Measurements from ENCODE around the gene BMPR1B. TPM values are rescaled to one million over a fixed set of nuclear protein-coding genes. Genes with fewer than 3 reads are reported as not detected.
"Not testable (repeated sequence)": the region's sequence is repeated elsewhere in the genome, so short reads cannot be mapped to it uniquely, and the experiment has no call there.

Gene BMPR1B
- total RNA-seq, 1 donor = under 0.01 TPM

DNA sequence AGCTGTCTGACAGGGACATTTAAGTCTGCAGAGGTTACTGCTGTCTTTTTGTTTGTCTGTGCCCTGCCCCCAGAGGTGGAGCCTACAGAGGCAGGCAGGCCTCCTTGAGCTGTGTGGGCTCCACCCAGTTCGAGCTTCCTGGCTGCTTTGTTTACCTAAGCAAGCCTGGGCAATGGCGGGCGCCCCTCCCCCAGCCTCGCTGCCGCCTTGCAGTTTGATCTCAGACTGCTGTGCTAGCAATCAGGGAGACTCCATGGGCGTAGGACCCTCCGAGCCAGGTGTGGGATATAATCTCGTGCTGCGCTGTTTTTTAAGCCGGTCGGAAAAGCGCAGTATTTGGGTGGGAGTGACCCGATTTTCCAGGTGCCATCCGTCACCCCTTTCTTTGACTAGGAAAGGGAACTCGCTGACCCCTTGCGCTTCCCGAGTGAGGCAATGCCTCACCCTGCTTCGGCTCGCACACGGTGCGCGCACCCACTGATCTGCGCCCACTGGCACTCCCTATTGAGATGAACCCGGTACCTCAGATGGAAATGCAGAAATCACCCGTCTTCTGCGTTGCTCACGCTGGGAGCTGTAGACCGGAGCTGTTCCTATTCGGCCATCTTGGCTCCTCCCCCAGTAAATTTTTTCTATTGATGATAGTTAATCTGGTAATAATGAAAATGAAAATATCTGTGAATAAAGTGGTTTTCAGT is 83.6 kb downstream of the BMPR1B start:
- not testable (repeated sequence) for H3K4me1 ChIP-seq (ENCODE audit: insufficient read depth, low read length); H3K9me3 ChIP-seq (ENCODE audit: low read depth, low read length); H3K27me3 ChIP-seq (ENCODE audit: insufficient read depth, low read length); H3K4me3 ChIP-seq (ENCODE audit: low read length)

GRCh38 chr4:94841864-94842221 is 84.1 kb downstream of the BMPR1B start:
- Histone ChIP-seq H3K4me1 (ENCODE audit: insufficient read depth, low read length) (no peaks in the 10 kb centered on the region), H3K27me3 (ENCODE audit: insufficient read depth, low read length) (no peaks in the 10 kb centered on the region), H3K9me3 (ENCODE audit: low read depth, low read length) (no peaks in the 10 kb centered on the region), H3K4me3 (ENCODE audit: low read length) (no peak overlapping the region)

DNA sequence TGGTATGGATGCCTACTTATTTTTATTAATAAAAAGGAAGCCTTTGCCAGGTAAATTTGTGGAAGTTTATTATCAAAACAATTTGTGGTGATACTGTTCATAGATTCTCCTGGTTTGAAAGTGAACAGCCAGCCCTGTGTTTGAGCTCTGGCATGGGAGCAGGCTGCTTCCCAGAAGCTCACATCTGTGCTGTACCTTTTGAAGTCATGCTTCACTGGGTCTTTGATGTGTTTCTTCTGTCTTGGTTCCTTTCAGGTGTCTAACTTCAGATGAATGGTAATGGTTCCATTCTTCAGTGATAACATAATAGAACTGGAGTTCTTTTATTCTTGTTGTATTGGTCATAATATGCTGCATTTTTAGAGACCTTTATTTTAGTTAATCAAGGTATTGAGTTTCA is 85.5 kb downstream of the BMPR1B start:
- H3K27me3 ChIP-seq (ENCODE audit: insufficient read depth, low read length) = no peaks in the 10 kb centered on the region
- no peaks in the 10 kb centered on the region for H3K9me3 ChIP-seq (ENCODE audit: low read depth, low read length)
- no peak overlapping the region for H3K4me3 ChIP-seq (ENCODE audit: low read length)
- H3K4me1 ChIP-seq (ENCODE audit: insufficient read depth, low read length) = no peaks in the 10 kb centered on the region

- Histone ChIP-seq H3K9me3 (ENCODE audit: low read depth, low read length) (no peaks in the 10 kb centered on the region), H3K27me3 (ENCODE audit: insufficient read depth, low read length) (no peaks in the 10 kb centered on the region), H3K4me3 (ENCODE audit: low read length) (no peak overlapping the region), H3K4me1 (ENCODE audit: insufficient read depth, low read length) (no peaks in the 10 kb centered on the region)
Observed at GRCh38 chr4:94848326-94848725, 90.6 kb downstream of the BMPR1B start.

DNA sequence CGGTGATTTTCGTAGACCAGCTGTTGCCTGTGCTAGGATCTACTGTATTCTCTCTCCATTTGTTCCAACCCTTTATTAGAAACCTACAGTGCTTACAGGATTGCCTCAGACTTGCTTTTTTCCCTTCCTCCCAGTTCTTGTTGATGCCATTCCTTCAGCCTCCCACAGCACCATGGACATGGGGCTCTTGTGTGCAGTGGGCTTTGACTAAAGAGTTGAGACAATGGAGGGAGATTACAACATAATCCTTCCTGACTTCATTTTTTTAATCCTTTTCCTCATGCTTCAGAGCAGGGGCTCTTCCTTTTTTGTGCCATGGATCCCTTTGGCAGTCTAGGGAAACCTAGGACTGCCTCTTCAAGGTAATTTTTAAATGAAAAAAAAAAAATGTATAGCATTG is 92.1 kb downstream of the BMPR1B start:
- H3K27me3 ChIP-seq (ENCODE audit: insufficient read depth, low read length) = no peaks in the 10 kb centered on the region
- no peaks in the 10 kb centered on the region for H3K4me1 ChIP-seq (ENCODE audit: insufficient read depth, low read length)
- no peaks in the 10 kb centered on the region for H3K9me3 ChIP-seq (ENCODE audit: low read depth, low read length)
- H3K4me3 ChIP-seq (ENCODE audit: low read length) = no peak overlapping the region

- H3K4me3 ChIP-seq (ENCODE audit: low read length) = no peak overlapping the region
- H3K27me3 ChIP-seq (ENCODE audit: insufficient read depth, low read length) = no peaks in the 10 kb centered on the region
- H3K9me3 ChIP-seq (ENCODE audit: low read depth, low read length) = no peaks in the 10 kb centered on the region
- no peaks in the 10 kb centered on the region for H3K4me1 ChIP-seq (ENCODE audit: insufficient read depth, low read length)
Observed at GRCh38 chr4:94852616-94853015, 94.9 kb downstream of the BMPR1B start.

DNA sequence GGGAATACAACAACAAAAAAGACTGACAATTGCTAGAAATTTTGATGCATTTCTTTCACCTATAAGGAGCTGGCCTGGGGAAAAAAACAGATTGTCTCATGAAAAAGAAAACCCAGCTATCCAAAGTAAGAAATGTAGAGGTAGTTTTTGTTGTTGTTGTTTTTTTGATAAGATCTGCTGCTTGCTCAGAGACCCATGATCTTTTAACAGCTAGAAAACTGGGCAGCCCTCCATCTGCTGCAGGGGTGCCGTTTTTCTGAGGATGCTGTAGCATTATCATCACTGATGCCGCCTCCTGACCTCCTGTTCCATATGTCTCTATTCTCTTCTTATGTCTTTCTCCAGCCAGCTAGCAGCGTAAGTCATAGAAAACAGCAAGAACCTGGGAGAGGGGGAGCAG is 98.3 kb downstream of the BMPR1B start:
- no peak overlapping the region for H3K4me3 ChIP-seq (ENCODE audit: low read length)
- H3K27me3 ChIP-seq (ENCODE audit: insufficient read depth, low read length) = no peaks in the 10 kb centered on the region
- H3K9me3 ChIP-seq (ENCODE audit: low read depth, low read length) = no peaks in the 10 kb centered on the region
- no peaks in the 10 kb centered on the region for H3K4me1 ChIP-seq (ENCODE audit: insufficient read depth, low read length)

GRCh38 chr4:94870146-94870545 is 112.4 kb downstream of the BMPR1B start:
- Histone ChIP-seq H3K9me3 (ENCODE audit: low read depth, low read length) (no peaks in the 10 kb centered on the region), H3K4me1 (ENCODE audit: insufficient read depth, low read length) (no peaks in the 10 kb centered on the region), H3K27me3 (ENCODE audit: insufficient read depth, low read length) (no peaks in the 10 kb centered on the region), H3K4me3 (ENCODE audit: low read length) (no peak overlapping the region)

GRCh38 chr4:94871644-94872305 is 114.0 kb downstream of the BMPR1B start:
- Histone ChIP-seq H3K4me3 (ENCODE audit: low read length) (no peak overlapping the region), H3K9me3 (ENCODE audit: low read depth, low read length) (no peaks in the 10 kb centered on the region), H3K4me1 (ENCODE audit: insufficient read depth, low read length) (no peaks in the 10 kb centered on the region), H3K27me3 (ENCODE audit: insufficient read depth, low read length) (no peaks in the 10 kb centered on the region)

DNA sequence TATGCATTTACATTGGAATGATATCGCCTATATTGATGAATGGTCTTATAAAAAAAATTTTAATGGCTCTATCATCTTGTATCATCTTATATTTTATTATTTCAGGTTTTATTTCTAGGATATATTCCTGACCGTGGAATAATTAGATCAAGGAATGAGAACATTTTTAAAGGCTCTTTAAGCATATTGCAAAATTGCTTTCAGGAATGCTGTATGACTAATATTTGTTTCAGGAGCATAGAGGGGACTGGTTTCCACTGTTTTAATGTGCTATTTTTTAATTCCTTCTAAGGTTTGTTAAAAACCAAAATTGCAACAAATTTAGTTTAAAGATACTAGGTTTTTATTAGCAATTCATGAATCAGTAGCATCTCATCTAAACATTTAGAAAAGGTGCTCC is 120.2 kb downstream of the BMPR1B start:
- no peaks in the 10 kb centered on the region for H3K9me3 ChIP-seq (ENCODE audit: low read depth, low read length)
- H3K4me3 ChIP-seq (ENCODE audit: low read length) = no peak overlapping the region
- H3K27me3 ChIP-seq (ENCODE audit: insufficient read depth, low read length) = no peaks in the 10 kb centered on the region
- H3K4me1 ChIP-seq (ENCODE audit: insufficient read depth, low read length) = no peaks in the 10 kb centered on the region

GRCh38 chr4:94880956-94881355 is 123.2 kb downstream of the BMPR1B start:
- H3K9me3 ChIP-seq (ENCODE audit: low read depth, low read length) = no peaks in the 10 kb centered on the region
- no peaks in the 10 kb centered on the region for H3K4me1 ChIP-seq (ENCODE audit: insufficient read depth, low read length)

DNA sequence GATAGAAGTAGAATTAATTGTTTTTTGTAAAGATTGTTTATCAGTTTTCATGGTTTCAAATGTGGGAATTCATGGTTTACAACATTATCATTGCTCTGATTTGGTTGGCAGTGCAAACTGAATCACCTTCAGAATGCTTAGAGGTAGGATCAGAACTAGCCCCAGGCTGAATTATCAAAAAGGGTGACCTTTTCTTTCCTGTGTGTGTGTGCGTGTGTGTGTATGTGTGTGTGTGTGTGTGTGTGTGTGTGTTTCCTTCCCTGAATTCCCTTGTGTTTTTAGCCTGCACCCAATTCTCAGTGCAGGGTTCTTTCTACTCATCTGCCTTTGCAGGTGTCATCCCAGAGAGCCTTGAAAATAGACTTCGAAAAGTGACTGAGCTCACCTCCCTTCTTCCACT is 125.0 kb downstream of the BMPR1B start:
- no peaks in the 10 kb centered on the region for H3K9me3 ChIP-seq (ENCODE audit: low read depth, low read length)

More at GRCh38 chr4:94880956-94881355, 123.2 kb downstream of the BMPR1B start:
- no peak overlapping the region for H3K4me3 ChIP-seq (ENCODE audit: low read length)
- no peaks in the 10 kb centered on the region for H3K27me3 ChIP-seq (ENCODE audit: insufficient read depth, low read length)

DNA sequence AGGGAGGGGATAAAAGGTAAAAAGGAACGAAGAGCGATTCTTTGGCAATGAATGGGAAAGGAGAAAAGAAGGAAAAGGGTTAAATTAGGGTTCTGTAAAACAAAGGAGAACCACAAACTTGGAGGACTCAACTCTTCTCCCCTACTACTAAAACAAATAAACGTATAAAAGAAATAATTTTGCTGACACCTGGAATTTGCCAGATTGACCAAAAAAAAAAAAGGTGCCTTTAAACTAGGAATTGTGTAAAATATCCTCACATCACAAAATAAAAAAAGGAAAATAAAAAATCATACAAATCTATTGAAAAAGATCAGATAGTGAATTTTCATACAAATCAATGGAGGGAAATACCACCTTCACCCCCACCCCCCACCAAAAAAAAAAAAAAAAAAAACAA is 129.3 kb downstream of the BMPR1B start:
- no peak overlapping the region for H3K4me3 ChIP-seq (ENCODE audit: low read length)

More for the DNA sequence above, 125.0 kb downstream of the BMPR1B start:
- no peak overlapping the region for H3K4me3 ChIP-seq (ENCODE audit: low read length)
- no peaks in the 10 kb centered on the region for H3K27me3 ChIP-seq (ENCODE audit: insufficient read depth, low read length)
- H3K4me1 ChIP-seq (ENCODE audit: insufficient read depth, low read length) = no peaks in the 10 kb centered on the region

GRCh38 chr4:94889523-94889922 is 131.8 kb downstream of the BMPR1B start:
- Histone ChIP-seq H3K4me3 (ENCODE audit: low read length) (no peak overlapping the region), H3K4me1 (ENCODE audit: insufficient read depth, low read length) (no peaks in the 10 kb centered on the region), H3K9me3 (ENCODE audit: low read depth, low read length) (no peaks in the 10 kb centered on the region), H3K27me3 (ENCODE audit: insufficient read depth, low read length) (no peaks in the 10 kb centered on the region)

More for the DNA sequence above, 129.3 kb downstream of the BMPR1B start:
- no peaks in the 10 kb centered on the region for H3K27me3 ChIP-seq (ENCODE audit: insufficient read depth, low read length)
- no peaks in the 10 kb centered on the region for H3K9me3 ChIP-seq (ENCODE audit: low read depth, low read length)
- H3K4me1 ChIP-seq (ENCODE audit: insufficient read depth, low read length) = no peaks in the 10 kb centered on the region

- Histone ChIP-seq H3K9me3 (ENCODE audit: low read depth, low read length) (no peaks in the 10 kb centered on the region), H3K27me3 (ENCODE audit: insufficient read depth, low read length) (no peaks in the 10 kb centered on the region), H3K4me1 (ENCODE audit: insufficient read depth, low read length) (no peaks in the 10 kb centered on the region), H3K4me3 (ENCODE audit: low read length) (no peak overlapping the region)
Observed at GRCh38 chr4:94889946-94890345, 132.2 kb downstream of the BMPR1B start.

DNA sequence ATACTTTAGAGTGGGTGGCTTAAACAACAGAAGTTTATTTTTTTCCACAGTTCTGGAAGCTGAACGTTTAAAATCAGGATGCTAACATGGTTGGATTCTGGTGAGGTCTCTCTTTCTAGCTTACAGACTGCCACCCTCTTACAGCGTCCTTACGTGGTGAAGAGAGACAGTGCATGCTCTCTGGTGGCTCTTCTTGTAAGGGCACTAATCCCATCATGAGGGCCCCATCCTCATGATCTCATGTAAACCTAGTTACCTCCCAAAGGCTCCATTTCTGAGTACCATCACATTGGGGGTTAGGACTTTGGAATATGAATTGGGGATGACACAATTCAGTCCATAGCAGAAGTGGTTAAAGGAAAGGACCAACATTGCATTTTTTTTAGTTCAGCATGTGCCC is 132.8 kb downstream of the BMPR1B start:
- no peaks in the 10 kb centered on the region for H3K4me1 ChIP-seq (ENCODE audit: insufficient read depth, low read length)
- no peaks in the 10 kb centered on the region for H3K27me3 ChIP-seq (ENCODE audit: insufficient read depth, low read length)
- H3K4me3 ChIP-seq (ENCODE audit: low read length) = no peak overlapping the region
- no peaks in the 10 kb centered on the region for H3K9me3 ChIP-seq (ENCODE audit: low read depth, low read length)
